Measurements from ENCODE around the gene PTPRN. TPM values are rescaled to one million over a fixed set of nuclear protein-coding genes. Genes with fewer than 3 reads are reported as not detected.

The PTPRN gene
- total RNA-seq, 1 experiment from 2014 or later = not detected

GRCh38 chr2:219252900-219253752, 56.1 kb downstream of the PTPRN start, which contains the start of gene TUBA4B:
TSS of gene TUBA4B (plus strand) at chr2:219253243. CDS start at chr2:219253408, 165 bp downstream.
- ChIA-PET CTCF (interaction anchor here (0.5 to 0.6 kb wide), 3 partner anchors 42 to 393 kb away, joined by 4 to 7 read pairs (median 6); no protein-coding TSS in a partner anchor), POLR2A (ENCODE audit: unreplicated experiment) (interaction anchor here (0.5 to 1.0 kb wide), 4 partner anchors 21 to 507 kb away, joined by 3 to 27 read pairs (median 6); no protein-coding TSS in a partner anchor)
- 0 out of 2 replicates have a peak, but pooled peaks cover 6% of the 10 kb centered on the region for H3K36me3 ChIP-seq (ENCODE audit: low read depth)
- H3K27ac ChIP-seq = peak within 1 kb of the TSS; percentile 43
- DNase-seq = peak; percentile 63 to 67
- peak within 1 kb of the TSS; percentile 84 for H3K4me2 ChIP-seq
- intact Hi-C loops (cut with micrococcal nuclease; ENCODE audit: unreplicated experiment) = loop anchor here (1.0 kb wide), 2 partner anchors 21 to 26 kb away; partner anchors contain the start of gene DNAJB2
- H3K9me2 ChIP-seq (ENCODE audit: insufficient read depth) = no peaks in the 10 kb centered on the region
- TSS peak; percentile 62 for BruUV-seq (replicated peaks)
- TF ChIP-seq CTCF (conservative IDR thresholded peaks at IDR 0.05) = no peak
- peaks cover 37% of the 10 kb centered on the region for H3F3A ChIP-seq (ENCODE audit: insufficient read depth, low read depth)
- no peaks in the 10 kb centered on the region for H3K27me3 ChIP-seq (ENCODE audit: insufficient read depth, low read depth)
- H3K4me3 ChIP-seq = peak within 1 kb of the TSS; percentile 87
- peaks cover 26% of the 10 kb centered on the region for H3K79me2 ChIP-seq (ENCODE audit: low read depth)
- H3K9me3 ChIP-seq (ENCODE audit: insufficient read depth, low read depth) = no peaks in the 10 kb centered on the region
- H2AFZ ChIP-seq = peak within 1 kb of the TSS; percentile 85
- peaks cover 55% of the 10 kb centered on the region for H3K4me1 ChIP-seq (replicated peaks; ENCODE audit: insufficient read depth)
- H4K20me1 ChIP-seq (ENCODE audit: insufficient read depth) = no peaks in the 10 kb centered on the region

GRCh38 chr2:219252570-219252899, 56.7 kb downstream of the PTPRN start:
- peaks cover 43% of the 10 kb centered on the region for H3F3A ChIP-seq (ENCODE audit: insufficient read depth, low read depth)
- peak overlapping the region; percentile 87 for H3K4me3 ChIP-seq
- ChIA-PET CTCF (interaction anchor here (0.5 to 0.7 kb wide), 3 partner anchors 26 to 393 kb away, joined by 4 to 6 read pairs (median 4); partner anchors contain the start of gene DNAJB2), POLR2A (ENCODE audit: unreplicated experiment) (interaction anchor here (0.5 to 1.0 kb wide), 5 partner anchors 21 to 507 kb away, joined by 3 to 27 read pairs (median 9); no protein-coding TSS in a partner anchor)
- BruUV-seq (replicated peaks) = no TSS peak
- H3K4me1 ChIP-seq (replicated peaks; ENCODE audit: insufficient read depth) = peaks cover 60% of the 10 kb centered on the region
- H2AFZ ChIP-seq = peak overlapping the region; percentile 85; the same call in 1 of the 2 replicates
- no peaks in the 10 kb centered on the region for H3K9me2 ChIP-seq (ENCODE audit: insufficient read depth)
- H3K27me3 ChIP-seq (ENCODE audit: insufficient read depth, low read depth) = no peaks in the 10 kb centered on the region
- H4K20me1 ChIP-seq (ENCODE audit: insufficient read depth) = no peaks in the 10 kb centered on the region
- no peak for DNase-seq
- no peak overlapping the region for H3K27ac ChIP-seq
- no peak for TF ChIP-seq CTCF (conservative IDR thresholded peaks at IDR 0.05)
- TF ChIP-seq EZH2 (IDR thresholded peaks at IDR 0.05; ENCODE audit: low read depth) = no peak
- H3K9me3 ChIP-seq (ENCODE audit: insufficient read depth, low read depth) = no peaks in the 10 kb centered on the region
- 0 out of 2 replicates have a peak, but pooled peaks cover 9% of the 10 kb centered on the region for H3K36me3 ChIP-seq (ENCODE audit: low read depth)
- intact Hi-C loops (cut with micrococcal nuclease; ENCODE audit: unreplicated experiment) = no loop called here
- peaks cover 32% of the 10 kb centered on the region for H3K79me2 ChIP-seq (ENCODE audit: low read depth)
- peak overlapping the region; percentile 84 for H3K4me2 ChIP-seq

GRCh38 chr2:219252084-219252483, 57.1 kb downstream of the PTPRN start:
- peaks cover 64% of the 10 kb centered on the region for H3K4me1 ChIP-seq (replicated peaks; ENCODE audit: insufficient read depth)
- H3K9me3 ChIP-seq (ENCODE audit: insufficient read depth, low read depth) = no peaks in the 10 kb centered on the region
- ChIA-PET POLR2A (ENCODE audit: unreplicated experiment) (interaction anchor here (0.6 to 0.7 kb wide), 2 partner anchors 28 to 126 kb away, joined by 3 to 10 read pairs; no protein-coding TSS in a partner anchor), CTCF (interaction anchor here (0.7 kb wide), 2 partner anchors 27 to 64 kb away, joined by 3 to 4 read pairs; partner anchors contain the start of gene DNAJB2)
- DNase-seq = peak in 1 of 2 experiments; percentile 39
- intact Hi-C loops (cut with micrococcal nuclease; ENCODE audit: unreplicated experiment) = no loop called here
- H4K20me1 ChIP-seq (ENCODE audit: insufficient read depth) = no peaks in the 10 kb centered on the region
- no peaks in the 10 kb centered on the region for H3K9me2 ChIP-seq (ENCODE audit: insufficient read depth)
- peak overlapping the region; percentile 87; the same call in 1 of the 2 replicates for H3K4me3 ChIP-seq
- 0 out of 2 replicates have a peak, but pooled peaks cover 9% of the 10 kb centered on the region for H3K36me3 ChIP-seq (ENCODE audit: low read depth)
- H2AFZ ChIP-seq = no peak overlapping the region
- H3F3A ChIP-seq (ENCODE audit: insufficient read depth, low read depth) = peaks cover 44% of the 10 kb centered on the region
- no peak for TF ChIP-seq CTCF (conservative IDR thresholded peaks at IDR 0.05)
- TF ChIP-seq EZH2 (IDR thresholded peaks at IDR 0.05; ENCODE audit: low read depth) = no peak
- BruUV-seq (replicated peaks) = no TSS peak
- no peak overlapping the region for H3K27ac ChIP-seq
- H3K27me3 ChIP-seq (ENCODE audit: insufficient read depth, low read depth) = no peaks in the 10 kb centered on the region
- peaks cover 36% of the 10 kb centered on the region for H3K79me2 ChIP-seq (ENCODE audit: low read depth)
- H3K4me2 ChIP-seq = peak overlapping the region; percentile 84
